ENCODE measurements around the gene CCDC69.

- TF ChIP-seq CTCF (conservative IDR thresholded peaks at IDR 0.05; ENCODE audit: low read length) (no peak), EZH2phosphoT487 (IDR thresholded peaks at IDR 0.05; ENCODE audit: borderline replicate concordance, low read depth, low read length) (no peak)
These were observed 7.1 kb downstream of the CCDC69 start for GRCh38 chr5:151216781-151217180.

Data from OCI-LY7 (cell line).